ENCODE results near the gene TM9SF3.

Gene TM9SF3

GRCh38 chr10:96588616-96589419, 2.0 kb upstream of the TM9SF3 start:
- WGBS (ENCODE audit: insufficient coverage) = 96% methylated on average over 2 of the region's 5 CpGs
- Histone ChIP-seq H3K4me1 (ENCODE audit: control extremely low read depth in 1 of 4, control insufficient read depth in 4 of 4, insufficient read depth in 4 of 4, low read length in 3 of 4) (peaks cover 20 to 49% (median 40%) of the 10 kb centered on the region in 4 experiments), H3K4me3 (ENCODE audit: control insufficient read depth in 1 of 7, extremely low read depth in 1 of 7, insufficient read depth in 4 of 7, low read depth in 2 of 7, low read length in 6 of 7) (no peak overlapping the region), H3K27me3 (replicated peaks in 2 of 5; ENCODE audit: control insufficient read depth in 4 of 5, insufficient read depth in 5 of 5, low read length in 4 of 5) (peaks cover 0 to 5% (median 0%) of the 10 kb centered on the region in 5 experiments), H3K27ac (ENCODE audit: insufficient read depth in 1 of 2, low read depth in 1 of 2, low read length in 2 of 2, poor library complexity in 1 of 2, severe bottlenecking in 2 of 2) (no peak overlapping the region), H3K9me3 (ENCODE audit: control extremely low read depth in 1 of 5, control insufficient read depth in 4 of 5, insufficient read depth in 2 of 5, low read depth in 1 of 5, low read length in 4 of 5) (peaks cover 0 to 3% (median 0%) of the 10 kb centered on the region in 5 experiments), H3K36me3 (ENCODE audit: control insufficient read depth in 4 of 4, insufficient read depth in 4 of 4, low read length in 3 of 4) (peaks cover 0 to 9% (median 3%) of the 10 kb centered on the region in 4 experiments)
- DNase-seq = peak in 1 of 3 donors; percentile 13
- CTCF ChIA-PET = no interaction called here
- POLR2A ChIA-PET = no interaction called here

- Histone ChIP-seq H3K4me3 (ENCODE audit: control insufficient read depth in 1 of 7, extremely low read depth in 1 of 7, insufficient read depth in 4 of 7, low read depth in 2 of 7, low read length in 6 of 7) (peak overlapping the region in 5 of 7 experiments; percentile 77 to 96 (median 92)), H3K4me1 (ENCODE audit: control extremely low read depth in 1 of 4, control insufficient read depth in 4 of 4, insufficient read depth in 4 of 4, low read length in 3 of 4) (peaks cover 20 to 49% (median 40%) of the 10 kb centered on the region in 4 experiments), H3K27me3 (replicated peaks in 2 of 5; ENCODE audit: control insufficient read depth in 4 of 5, insufficient read depth in 5 of 5, low read length in 4 of 5) (peaks cover 0 to 5% (median 0%) of the 10 kb centered on the region in 5 experiments), H3K9me3 (ENCODE audit: control extremely low read depth in 1 of 5, control insufficient read depth in 4 of 5, insufficient read depth in 2 of 5, low read depth in 1 of 5, low read length in 4 of 5) (no peaks in the 10 kb centered on the region), H3K36me3 (ENCODE audit: control insufficient read depth in 4 of 4, insufficient read depth in 4 of 4, low read length in 3 of 4) (peaks cover 0 to 2% (median 0%) of the 10 kb centered on the region in 4 experiments), H3K27ac (ENCODE audit: insufficient read depth in 1 of 2, low read depth in 1 of 2, low read length in 2 of 2, poor library complexity in 1 of 2, severe bottlenecking in 2 of 2) (peak overlapping the region; percentile 95 to 98)
- peak in 2 of 3 donors; percentile 50 to 69 for DNase-seq
- 9% methylated on average over 4 of the region's 4 CpGs for WGBS (ENCODE audit: insufficient coverage)
- ChIA-PET POLR2A (no interaction called here), CTCF (no interaction called here)
Observed at GRCh38 chr10:96588060-96588554, 1.3 kb upstream of the TM9SF3 start.

GRCh38 chr10:96587264-96588059, 650 bp upstream of the TM9SF3 start:
- 0% methylated on average over 17 of the region's 25 CpGs for WGBS (ENCODE audit: insufficient coverage)
- DNase-seq = peak in 1 of 3 donors; percentile 55
- Histone ChIP-seq H3K36me3 (ENCODE audit: control insufficient read depth in 4 of 4, insufficient read depth in 4 of 4, low read length in 3 of 4) (no peaks in the 10 kb centered on the region), H3K9me3 (ENCODE audit: control extremely low read depth in 1 of 5, control insufficient read depth in 4 of 5, insufficient read depth in 2 of 5, low read depth in 1 of 5, low read length in 4 of 5) (no peaks in the 10 kb centered on the region), H3K27ac (ENCODE audit: insufficient read depth in 1 of 2, low read depth in 1 of 2, low read length in 2 of 2, poor library complexity in 1 of 2, severe bottlenecking in 2 of 2) (peak overlapping the region; percentile 95 to 98), H3K27me3 (replicated peaks in 2 of 5; ENCODE audit: control insufficient read depth in 4 of 5, insufficient read depth in 5 of 5, low read length in 4 of 5) (peaks cover 0 to 5% (median 0%) of the 10 kb centered on the region in 5 experiments), H3K4me1 (ENCODE audit: control extremely low read depth in 1 of 4, control insufficient read depth in 4 of 4, insufficient read depth in 4 of 4, low read length in 3 of 4) (peaks cover 20 to 45% (median 38%) of the 10 kb centered on the region in 4 experiments), H3K4me3 (ENCODE audit: control insufficient read depth in 1 of 7, extremely low read depth in 1 of 7, insufficient read depth in 4 of 7, low read depth in 2 of 7, low read length in 6 of 7) (peak overlapping the region; percentile 66 to 96 (median 92))
- ChIA-PET CTCF (no interaction called here), POLR2A (interaction anchor here (0.6 to 0.8 kb wide), 3 partner anchors 15 to 127 kb away, joined by 3 to 6 read pairs (median 4); no protein-coding TSS in a partner anchor)

- peak; percentile 20 to 59 (median 50) for DNase-seq
- ChIA-PET POLR2A (no interaction called here), CTCF (no interaction called here)
Observed at GRCh38 chr10:96585736-96586418, 935 bp downstream of the TM9SF3 start.

GRCh38 chr10:96584474-96584873, 2.3 kb downstream of the TM9SF3 start:
- no peak overlapping the region for H3K4me3 ChIP-seq (ENCODE audit: control insufficient read depth in 1 of 7, extremely low read depth in 1 of 7, insufficient read depth in 4 of 7, low read depth in 2 of 7, low read length in 6 of 7)
- no peak for DNase-seq
- WGBS (ENCODE audit: insufficient coverage) = 100% methylated on average over 5 of the region's 9 CpGs
- CTCF ChIA-PET = interaction anchor here (0.7 to 1.0 kb wide), 2 partner anchors 9 to 117 kb away, joined by 3 read pairs; no protein-coding TSS in a partner anchor
- H3K9me3 ChIP-seq (ENCODE audit: control extremely low read depth in 1 of 5, control insufficient read depth in 4 of 5, insufficient read depth in 2 of 5, low read depth in 1 of 5, low read length in 4 of 5) = no peaks in the 10 kb centered on the region
- H3K27ac ChIP-seq (ENCODE audit: insufficient read depth in 1 of 2, low read depth in 1 of 2, low read length in 2 of 2, poor library complexity in 1 of 2, severe bottlenecking in 2 of 2) = no peak overlapping the region
- H3K36me3 ChIP-seq (ENCODE audit: control insufficient read depth in 4 of 4, insufficient read depth in 4 of 4, low read length in 3 of 4) = peaks cover 0 to 3% (median 0%) of the 10 kb centered on the region in 4 experiments
- peaks cover 0 to under 1% (median 0%) of the 10 kb centered on the region in 5 experiments for H3K27me3 ChIP-seq (replicated peaks in 2 of 5; ENCODE audit: control insufficient read depth in 4 of 5, insufficient read depth in 5 of 5, low read length in 4 of 5)
- peaks cover 20 to 32% (median 28%) of the 10 kb centered on the region in 4 experiments for H3K4me1 ChIP-seq (ENCODE audit: control extremely low read depth in 1 of 4, control insufficient read depth in 4 of 4, insufficient read depth in 4 of 4, low read length in 3 of 4)
- POLR2A ChIA-PET = interaction anchor here (0.8 kb wide), 1 partner anchor 155 kb away, joined by 7 read pairs; no protein-coding TSS in a partner anchor

More at GRCh38 chr10:96585736-96586418, 935 bp downstream of the TM9SF3 start:
- H3K4me1 ChIP-seq (ENCODE audit: control extremely low read depth in 1 of 4, control insufficient read depth in 4 of 4, insufficient read depth in 4 of 4, low read length in 3 of 4) = peaks cover 20 to 35% (median 29%) of the 10 kb centered on the region in 4 experiments
- peak overlapping the region; percentile 91 to 98 for H3K27ac ChIP-seq (ENCODE audit: insufficient read depth in 1 of 2, low read depth in 1 of 2, low read length in 2 of 2, poor library complexity in 1 of 2, severe bottlenecking in 2 of 2)
- H3K4me3 ChIP-seq (ENCODE audit: control insufficient read depth in 1 of 7, extremely low read depth in 1 of 7, insufficient read depth in 4 of 7, low read depth in 2 of 7, low read length in 6 of 7) = peak overlapping the region; percentile 86 to 96 (median 92)
- no peaks in the 10 kb centered on the region for H3K36me3 ChIP-seq (ENCODE audit: control insufficient read depth in 4 of 4, insufficient read depth in 4 of 4, low read length in 3 of 4)
- H3K27me3 ChIP-seq (replicated peaks in 2 of 5; ENCODE audit: control insufficient read depth in 4 of 5, insufficient read depth in 5 of 5, low read length in 4 of 5) = peaks cover 0 to 5% (median 0%) of the 10 kb centered on the region in 5 experiments
- 4% methylated on average over 15 of the region's 20 CpGs for WGBS (ENCODE audit: insufficient coverage)
- no peaks in the 10 kb centered on the region for H3K9me3 ChIP-seq (ENCODE audit: control extremely low read depth in 1 of 5, control insufficient read depth in 4 of 5, insufficient read depth in 2 of 5, low read depth in 1 of 5, low read length in 4 of 5)

GRCh38 chr10:96584035-96584434, 2.8 kb downstream of the TM9SF3 start:
- no peaks in the 10 kb centered on the region for H3K9me3 ChIP-seq (ENCODE audit: control extremely low read depth in 1 of 5, control insufficient read depth in 4 of 5, insufficient read depth in 2 of 5, low read depth in 1 of 5, low read length in 4 of 5)
- H3K27me3 ChIP-seq (replicated peaks in 2 of 5; ENCODE audit: control insufficient read depth in 4 of 5, insufficient read depth in 5 of 5, low read length in 4 of 5) = no peaks in the 10 kb centered on the region
- H3K36me3 ChIP-seq (ENCODE audit: control insufficient read depth in 4 of 4, insufficient read depth in 4 of 4, low read length in 3 of 4) = peaks cover 0 to 3% (median 0%) of the 10 kb centered on the region in 4 experiments
- H3K4me1 ChIP-seq (ENCODE audit: control extremely low read depth in 1 of 4, control insufficient read depth in 4 of 4, insufficient read depth in 4 of 4, low read length in 3 of 4) = peaks cover 20 to 32% (median 28%) of the 10 kb centered on the region in 4 experiments
- H3K4me3 ChIP-seq (ENCODE audit: control insufficient read depth in 1 of 7, extremely low read depth in 1 of 7, insufficient read depth in 4 of 7, low read depth in 2 of 7, low read length in 6 of 7) = no peak overlapping the region
- peak in 2 of 3 donors; percentile 17 to 38 for DNase-seq
- H3K27ac ChIP-seq (ENCODE audit: insufficient read depth in 1 of 2, low read depth in 1 of 2, low read length in 2 of 2, poor library complexity in 1 of 2, severe bottlenecking in 2 of 2) = no peak overlapping the region
- POLR2A ChIA-PET = interaction anchor here (0.8 kb wide), 1 partner anchor 156 kb away, joined by 7 read pairs; no protein-coding TSS in a partner anchor
- CTCF ChIA-PET = interaction anchor here (0.7 to 1.9 kb wide), 2 partner anchors 27 to 117 kb away, joined by 3 to 4 read pairs; no protein-coding TSS in a partner anchor
- WGBS (ENCODE audit: insufficient coverage) = no CpG with 5 or more reads among the region's 1 CpG
